DND-41 (cell line): ENCODE data around the gene BACH2.

Experiments
- ATAC-seq: fragments of 200-7000 bp; cut with Tn5 transposase; 3 replicates; pipeline ENCODE4 v1.9.1; 2021; ENCODE audit warnings: low read depth; ENCODE audit not compliant: insufficient read depth
- DNase-seq: peaks from one replicate; pipeline ENCODE4 v3.0.0-alpha.2; 2020
- H2AFZ ChIP-seq: 2 replicates; pipeline ENCODE4 v1.6.0; 2012; ENCODE audit warnings: low read depth, low read length
- H3K27ac ChIP-seq: 2 replicates; pipeline ENCODE4 v1.5.1; 2012; ENCODE audit warnings: low read length, inconsistent platforms
- H3K27me3 ChIP-seq: fragments of 200-600 bp; sonication (generic); 2 replicates; pipeline ENCODE4 v1.6.0; 2012; ENCODE audit warnings: low read length, mild to moderate bottlenecking, inconsistent platforms; ENCODE audit not compliant: insufficient read depth, poor library complexity
- H3K36me3 ChIP-seq: 2 replicates; pipeline ENCODE4 v1.5.1; 2012; ENCODE audit warnings: low read length, inconsistent platforms; ENCODE audit not compliant: insufficient read depth
- H3K4me1 ChIP-seq: 2 replicates; pipeline ENCODE4 v1.5.1; 2012; ENCODE audit warnings: mild to moderate bottlenecking, low read length; ENCODE audit not compliant: insufficient read depth
- H3K4me2 ChIP-seq: 2 replicates; pipeline ENCODE4 v1.6.0; 2012; ENCODE audit warnings: mild to moderate bottlenecking, moderate library complexity, low read length, inconsistent platforms; ENCODE audit not compliant: insufficient read depth
- H3K4me3 ChIP-seq, 2 experiments: fragments of 200-600 bp in 1 of 2; shearing (Covaris generic) in 1 of 2; 2 replicates each; pipeline ENCODE4 v1.5.1; 2012 to 2016; ENCODE audit warnings: inconsistent platforms in 2 of 2, low read length in 2 of 2, mild to moderate bottlenecking in 2 of 2, low read depth in 1 of 2, moderate library complexity in 1 of 2
- H3K79me2 ChIP-seq: 2 replicates; pipeline ENCODE4 v1.6.0; 2012; ENCODE audit warnings: low read length, inconsistent platforms; ENCODE audit not compliant: insufficient read depth
- H3K9ac ChIP-seq: 2 replicates; pipeline ENCODE4 v1.6.0; 2012; ENCODE audit warnings: low read depth, mild to moderate bottlenecking, inconsistent platforms, low read length, moderate library complexity
- H3K9me3 ChIP-seq: 2 replicates; pipeline ENCODE4 v1.5.1; 2012; ENCODE audit warnings: low read length, moderate library complexity, mild to moderate bottlenecking, inconsistent platforms; ENCODE audit not compliant: insufficient read depth, severe bottlenecking
- H4K20me1 ChIP-seq: 2 replicates; pipeline ENCODE4 v1.6.0; 2012; ENCODE audit warnings: low read length; ENCODE audit not compliant: insufficient read depth
- CTCF ChIP-seq: IDR thresholded peaks from 2 replicates; pipeline ENCODE4 v1.5.1; 2012; ENCODE audit warnings: borderline replicate concordance, low read length, moderate library complexity, mild to moderate bottlenecking; ENCODE audit not compliant: poor library complexity, severe bottlenecking; ENCODE audit errors: extremely low read depth
- EZH2 ChIP-seq: IDR thresholded peaks from 3 replicates; pipeline ENCODE4 v1.6.1; 2012; ENCODE audit warnings: borderline replicate concordance, low read depth, mild to moderate bottlenecking, moderate library complexity, low read length, inconsistent platforms; ENCODE audit not compliant: severe bottlenecking

The BACH2 gene

GRCh38 chr6:90230548-90231215 is 66.0 kb downstream of the BACH2 start:
- no peaks in the 10 kb centered on the region for H3K9me3 ChIP-seq
- H3K9ac ChIP-seq, result no peak overlapping the region
- no peaks in the 10 kb centered on the region for H3K79me2 ChIP-seq
- H2AFZ ChIP-seq, result no peak overlapping the region
- H3K27me3 ChIP-seq, result no peaks in the 10 kb centered on the region
- DNase-seq, result no peak
- no peaks in the 10 kb centered on the region for H3K36me3 ChIP-seq
- ATAC-seq, result no peak
- no peak overlapping the region for H3K27ac ChIP-seq
- H3K4me2 ChIP-seq, result no peak overlapping the region
- H3K4me1 ChIP-seq, result peaks cover 36% of the 10 kb centered on the region
- H3K4me3 ChIP-seq, result no peak overlapping the region
- no peaks in the 10 kb centered on the region; the same call in 1 of the 2 replicates for H4K20me1 ChIP-seq
- no peak for TF ChIP-seq CTCF
- no peak for TF ChIP-seq EZH2

DNA sequence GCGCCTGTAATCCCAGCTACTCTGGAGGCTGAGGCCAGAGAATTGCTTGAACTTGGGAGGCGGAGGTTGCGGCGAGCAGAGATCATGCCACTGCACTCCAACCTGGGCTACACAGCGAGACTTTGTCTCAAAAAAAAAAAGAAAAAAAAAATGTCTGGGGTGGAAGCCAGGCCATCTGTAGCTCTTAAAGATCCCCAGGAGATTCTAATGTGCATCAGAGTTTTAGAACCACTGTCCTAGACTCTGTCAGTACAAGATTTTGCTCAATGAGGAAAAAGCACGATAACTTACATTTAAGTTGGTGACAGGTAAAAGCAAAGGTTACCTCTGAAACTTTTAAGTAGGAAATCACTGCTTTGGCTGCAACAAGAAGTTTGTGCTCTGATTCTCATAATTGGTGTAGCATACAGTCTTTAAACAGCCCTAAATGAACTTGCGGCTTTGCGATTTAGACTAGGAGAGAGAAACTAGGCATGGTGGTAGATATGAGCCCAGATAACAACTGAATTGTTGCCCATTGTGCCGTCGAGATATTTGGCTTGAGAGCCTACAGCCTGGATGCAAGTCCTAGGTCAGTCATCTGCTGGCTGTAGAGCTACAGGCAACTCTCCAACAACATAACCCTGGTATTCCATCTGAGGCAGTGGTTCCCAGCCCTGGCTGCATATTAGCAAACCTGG is 67.2 kb downstream of the BACH2 start:
- H3K4me3 ChIP-seq, result no peak overlapping the region
- H3K9me3 ChIP-seq, result no peaks in the 10 kb centered on the region
- no peak overlapping the region for H2AFZ ChIP-seq
- DNase-seq (no peak), ATAC-seq (no peak)
- H3K79me2 ChIP-seq, result no peaks in the 10 kb centered on the region
- TF ChIP-seq CTCF (no peak), EZH2 (no peak)
- H3K36me3 ChIP-seq, result no peaks in the 10 kb centered on the region
- H3K9ac ChIP-seq, result no peak overlapping the region
- H3K4me1 ChIP-seq, result peaks cover 27% of the 10 kb centered on the region
- no peaks in the 10 kb centered on the region for H3K27me3 ChIP-seq
- H3K4me2 ChIP-seq, result no peak overlapping the region
- H3K27ac ChIP-seq, result no peak overlapping the region
- H4K20me1 ChIP-seq, result no peaks in the 10 kb centered on the region; the same call in 1 of the 2 replicates

GRCh38 chr6:90227673-90228072 is 69.0 kb downstream of the BACH2 start:
- DNase-seq (no peak), ATAC-seq (no peak)
- Histone ChIP-seq H3K36me3 (no peaks in the 10 kb centered on the region), H3K27ac (no peak overlapping the region), H3K79me2 (no peaks in the 10 kb centered on the region), H3K9ac (no peak overlapping the region), H3K4me3 (no peak overlapping the region), H2AFZ (no peak overlapping the region), H4K20me1 (no peaks in the 10 kb centered on the region), H3K4me2 (no peak overlapping the region), H3K9me3 (peaks cover 11% of the 10 kb centered on the region), H3K27me3 (no peaks in the 10 kb centered on the region), H3K4me1 (peaks cover 9% of the 10 kb centered on the region)
- TF ChIP-seq CTCF (no peak), EZH2 (no peak)
